SK-N-SH (cell line): Measurements from ENCODE around the gene USP30. TPM values are rescaled to one million over a fixed set of nuclear protein-coding genes. Genes with fewer than 3 reads are reported as not detected.

Source experiments
- CTCF ChIA-PET: fragments of 300-600, 350-600 bp; formaldehyde crosslinking; extraction: SDS; loops from one replicate; lab custom pipeline; 2021; lab: Yijun Ruan, JAX
- POLR2A ChIA-PET: fragments of 350-600 bp; sonication (Branson Sonifier 250); formaldehyde crosslinking; extraction: SDS; loops from one replicate; lab custom pipeline; 2020; ENCODE audit warnings: antibody characterized with exemption, inconsistent platforms; lab: Yijun Ruan, JAX
- DNase-seq: peaks from one replicate; pipeline ENCODE4 v3.0.0; 2012
- H2AFZ ChIP-seq: fragments of 200-600 bp; sonication (generic); 2 replicates; pipeline ENCODE4 v1.8.1; 2016; ENCODE audit warnings: antibody characterized with exemption, mild to moderate bottlenecking, low read depth
- H3F3A ChIP-seq: fragments of 200-600 bp; sonication (generic); replicated peaks from 2 replicates; pipeline ENCODE3; 2016; ENCODE audit warnings: antibody characterized with exemption, mild to moderate bottlenecking; ENCODE audit not compliant: insufficient read depth
- H3K27ac ChIP-seq, 2 experiments: fragments of 200-500 bp in 1 of 2; fragments of 200-600 bp in 1 of 2; sonication (Bioruptor generic) in 1 of 2; sonication (generic), shearing (Covaris generic) in 1 of 2; 2 replicates each; pipeline versions ENCODE4 v1.5.1 to v1.6.1; 2014 to 2016; ENCODE audit warnings: low read depth in 2 of 2, inconsistent platforms in 1 of 2, low read length in 1 of 2, mild to moderate bottlenecking in 1 of 2, mixed read lengths in 1 of 2
- H3K27me3 ChIP-seq: fragments of 200-600 bp; sonication (generic), shearing (Covaris generic); 2 replicates; pipeline ENCODE4 v1.6.1; 2016; ENCODE audit warnings: mixed run types; ENCODE audit not compliant: insufficient read depth
- H3K36me3 ChIP-seq, 2 experiments: fragments of 200-500 bp in 1 of 2; fragments of 200-600 bp in 1 of 2; sonication (Bioruptor generic) in 1 of 2; sonication (generic) in 1 of 2; replicated peaks in 1 of 2; 2 replicates each; pipeline versions ENCODE3 to v1.5.1; 2014 to 2016; ENCODE audit warnings: low read length in 1 of 2, mild to moderate bottlenecking in 1 of 2; ENCODE audit not compliant: insufficient read depth in 2 of 2, control insufficient read depth in 1 of 2
- H3K4me1 ChIP-seq, 2 experiments: fragments of 200-500 bp in 1 of 2; fragments of 200-600 bp in 1 of 2; sonication (Bioruptor generic) in 1 of 2; sonication (generic), shearing (Covaris generic) in 1 of 2; 2 replicates each; pipeline versions ENCODE4 v1.5.1 to v1.6.1; 2014 to 2016; ENCODE audit warnings: low read depth in 1 of 2, low read length in 1 of 2, mixed run types in 1 of 2; ENCODE audit not compliant: insufficient read depth in 2 of 2, control insufficient read depth in 1 of 2
- H3K4me2 ChIP-seq: fragments of 200-600 bp; sonication (generic), shearing (Covaris generic); 2 replicates; pipeline ENCODE4 v1.6.1; 2017; ENCODE audit warnings: mixed run types
- H3K4me3 ChIP-seq, 2 experiments: fragments of 200-500 bp in 1 of 2; fragments of 200-600 bp in 1 of 2; sonication (Bioruptor generic) in 1 of 2; sonication (generic), shearing (Covaris generic) in 1 of 2; 2 replicates each; pipeline versions ENCODE4 v1.5.1 to v1.8.1; 2014 to 2016; ENCODE audit warnings: low read depth in 2 of 2, inconsistent platforms in 1 of 2, low read length in 1 of 2, mild to moderate bottlenecking in 1 of 2, mixed read lengths in 1 of 2, moderate library complexity in 1 of 2
- H3K79me2 ChIP-seq: fragments of 200-600 bp; sonication (generic); 2 replicates; pipeline ENCODE4 v1.8.1; 2017; ENCODE audit warnings: mild to moderate bottlenecking; ENCODE audit not compliant: insufficient read depth
- H3K9ac ChIP-seq: fragments of 200-600 bp; sonication (generic); 2 replicates; pipeline ENCODE4 v1.6.1; 2017; ENCODE audit warnings: mixed run types
- H3K9me2 ChIP-seq: fragments of 200-600 bp; sonication (generic); 2 replicates; pipeline ENCODE4 v1.6.1; 2017; ENCODE audit warnings: mixed run types
- H3K9me3 ChIP-seq: fragments of 200-600 bp; sonication (generic); 2 replicates; pipeline ENCODE4 v1.6.1; 2017; ENCODE audit warnings: mixed run types, mild to moderate bottlenecking, moderate library complexity
- H4K20me1 ChIP-seq: fragments of 200-600 bp; sonication (generic); 2 replicates; pipeline ENCODE4 v1.6.1; 2017; ENCODE audit warnings: mild to moderate bottlenecking, mixed run types; ENCODE audit not compliant: insufficient read depth
- CTCF ChIP-seq: fragments of 200-600 bp; sonication (generic); IDR thresholded peaks from 2 replicates; pipeline ENCODE4 v1.6.1; 2017; ENCODE audit warnings: antibody characterized with exemption, mild to moderate bottlenecking, moderate library complexity
- EP300 ChIP-seq, 2 experiments: IDR thresholded peaks; 2 replicates each; pipeline versions ENCODE4 v1.4.0 to v1.6.1; 2012; ENCODE audit warnings: borderline replicate concordance in 1 of 2, low read depth in 1 of 2, low read length in 1 of 2
- FOSL2 ChIP-seq: IDR thresholded peaks from 2 replicates; pipeline ENCODE4 v1.4.0; 2012; ENCODE audit warnings: low read depth, mild to moderate bottlenecking, moderate library complexity, borderline replicate concordance
- FOXM1 ChIP-seq: IDR thresholded peaks from 2 replicates; pipeline ENCODE4 v1.4.0; 2012; ENCODE audit warnings: low read depth, mild to moderate bottlenecking
- GATA2 ChIP-seq: sonication (generic); formaldehyde crosslinking; IDR thresholded peaks from 2 replicates; pipeline ENCODE4 v1.5.0; 2020; ENCODE audit warnings: mild to moderate bottlenecking, missing genetic modification reagents
- IRF3 ChIP-seq: fragments of 150-350 bp; IDR thresholded peaks from 2 replicates; pipeline ENCODE4 v1.6.1; 2016; ENCODE audit warnings: mild to moderate bottlenecking, low read depth, low read length
- MEF2A ChIP-seq: IDR thresholded peaks from 2 replicates; pipeline ENCODE4 v1.4.0; 2012; ENCODE audit warnings: low read depth, borderline replicate concordance
- MXI1 ChIP-seq: IDR thresholded peaks from 2 replicates; pipeline ENCODE4 v1.6.1; 2012; ENCODE audit warnings: mild to moderate bottlenecking, low read depth, low read length, improper control_type of control experiment
- RFX5 ChIP-seq: IDR thresholded peaks from 2 replicates; pipeline ENCODE4 v1.6.1; 2012; ENCODE audit warnings: mild to moderate bottlenecking, improper control_type of control experiment, low read length
- SIN3A ChIP-seq: IDR thresholded peaks from 2 replicates; pipeline ENCODE4 v1.6.1; 2012; ENCODE audit warnings: low read depth, mild to moderate bottlenecking, low read length, moderate library complexity, borderline replicate concordance
- TCF12 ChIP-seq: IDR thresholded peaks from 2 replicates; pipeline ENCODE4 v1.4.0; 2012
- ZBTB33 ChIP-seq: IDR thresholded peaks from 2 replicates; pipeline ENCODE4 v1.4.0; 2012; ENCODE audit warnings: low read depth, borderline replicate concordance
- WGBS: methylation state at CpG from one replicate; pipeline ENCODE4 v1.1.6; 2017; ENCODE audit warnings: low lambda C conversion rate; 5-methylcytosine and 5-hydroxymethylcytosine counted together
- polyA plus RNA-seq, 3 experiments: library from polyadenylated mRNA; depleted of rRNA; stranded (reverse); fragments of >200 nt; gene quantifications; 2 replicates each; pipeline ENCODE4 v1.2.3, GENCODE V29; 2012

The USP30 gene
- polyA plus RNA-seq, 1 of the 3 experiments (the other 2 are of a cell fraction), result 10.9 TPM

GRCh38 chr12:109057376-109057775 lies 5.0 kb downstream of the USP30 start (continued):
- no peak for TF ChIP-seq ZBTB33
- no peak for TF ChIP-seq SIN3A

- Histone ChIP-seq H3K36me3 (peaks cover 4 to 26% of the 10 kb centered on the region in 2 experiments), H3K79me2 (peaks cover 10% of the 10 kb centered on the region; the same call in 1 of the 2 replicates), H3K4me3 (no peak overlapping the region), H3K4me1 (peaks cover 0 to under 1% of the 10 kb centered on the region in 2 experiments; a peak in 1 of 4 replicates), H3F3A (no peaks in the 10 kb centered on the region), H3K4me2 (no peak overlapping the region), H2AFZ (no peak overlapping the region), H3K9me2 (no peaks in the 10 kb centered on the region), H3K27ac (no peak overlapping the region), H4K20me1 (no peaks in the 10 kb centered on the region), H3K9me3 (no peaks in the 10 kb centered on the region), H3K27me3 (no peaks in the 10 kb centered on the region), H3K9ac (no peak overlapping the region)
- 89% methylated on average over 6 of the region's 6 CpGs for WGBS
- no peak for DNase-seq
- ChIA-PET POLR2A (no interaction called here), CTCF (no interaction called here)
- TF ChIP-seq CTCF, result no peak
- no peak for TF ChIP-seq MXI1
Observed at GRCh38 chr12:109058773-109059172, 6.4 kb downstream of the USP30 start.

GRCh38 chr12:109064143-109064542 lies 11.8 kb downstream of the USP30 start:
- no peak overlapping the region for H3K4me2 ChIP-seq
- no peaks in the 10 kb centered on the region for H3K9me2 ChIP-seq
- H3K4me3 ChIP-seq, result no peak overlapping the region
- no peaks in the 10 kb centered on the region for H3K4me1 ChIP-seq
- 90% methylated on average over 3 of the region's 3 CpGs for WGBS
- no peaks in the 10 kb centered on the region for H3K79me2 ChIP-seq
- H2AFZ ChIP-seq, result no peak overlapping the region
- peaks cover 17 to 18% of the 10 kb centered on the region in 2 experiments for H3K36me3 ChIP-seq
- CTCF ChIA-PET, result no interaction called here
- no peaks in the 10 kb centered on the region for H3K9me3 ChIP-seq
- no peaks in the 10 kb centered on the region for H3F3A ChIP-seq
- no peak overlapping the region for H3K27ac ChIP-seq
- DNase-seq, result no peak
- no peaks in the 10 kb centered on the region for H4K20me1 ChIP-seq
- no peak overlapping the region for H3K9ac ChIP-seq
- no peak for TF ChIP-seq EP300 (IDR thresholded peaks at IDR 0.05; ENCODE audit: borderline replicate concordance in 1 of 2, low read depth in 1 of 2, low read length in 1 of 2)
- TF ChIP-seq FOXM1, result no peak
- TF ChIP-seq IRF3, result no peak
- no peak for TF ChIP-seq FOSL2
- TF ChIP-seq ZBTB33, result no peak
- no peak for TF ChIP-seq MEF2A
- TF ChIP-seq SIN3A, result no peak
- no peak for TF ChIP-seq GATA2
- TF ChIP-seq RFX5, result no peak
- no peak for TF ChIP-seq TCF12
- no peak for TF ChIP-seq MXI1
- POLR2A ChIA-PET, result no interaction called here
- H3K27me3 ChIP-seq, result no peaks in the 10 kb centered on the region
